ENCODE data around the gene BRD7. TPM values are rescaled to one million over a fixed set of nuclear protein-coding genes. Genes with fewer than 3 reads are reported as not detected.
A peak's percentile ranks its signal among the peaks of the same experiment; 100 is the strongest.

BRD7 gene
- polyA plus RNA-seq, 3 donors: 11.4 to 33.0 (median 21.2) TPM

GRCh38 chr16:50377001-50377400 lies 8.2 kb upstream of the BRD7 start:
- intact Hi-C loops (cut with micrococcal nuclease): loop anchor here in 1 of 2 donors (10.0 kb wide), 1 partner anchor 222 kb away; the partner anchor contains the start of gene TENT4B
- Histone ChIP-seq H3K36me3 (replicated peaks in 1 of 2; ENCODE audit: control insufficient read depth in 1 of 2, insufficient read depth in 2 of 2, low read length in 2 of 2) (no peaks in the 10 kb centered on the region), H4K20me1 (ENCODE audit: insufficient read depth, low read length) (no peaks in the 10 kb centered on the region), H3K4me1 (ENCODE audit: control insufficient read depth in 1 of 2, insufficient read depth in 2 of 2, low read length in 2 of 2) (no peaks in the 10 kb centered on the region), H3K9me3 (replicated peaks in 1 of 2; ENCODE audit: control insufficient read depth in 1 of 2, insufficient read depth in 1 of 2, low read length in 2 of 2) (no peaks in the 10 kb centered on the region), H2AFZ (ENCODE audit: insufficient read depth, low read depth, low read length, poor library complexity, severe bottlenecking) (no peak overlapping the region), H3K4me3 (replicated peaks in 1 of 3; ENCODE audit: low read depth in 2 of 3, low read length in 3 of 3) (no peak overlapping the region), H3K27ac (ENCODE audit: low read depth in 1 of 2, low read length in 2 of 2) (no peak overlapping the region), H3K79me2 (ENCODE audit: insufficient read depth, low read length) (no peaks in the 10 kb centered on the region), H3K4me2 (replicated peaks; ENCODE audit: extremely low read depth, low read length, poor library complexity, severe bottlenecking) (no peak overlapping the region), H3K27me3 (ENCODE audit: control insufficient read depth in 2 of 2, insufficient read depth in 2 of 2, low read length in 2 of 2) (no peaks in the 10 kb centered on the region), H3K9ac (ENCODE audit: insufficient read depth, low read length, poor library complexity, severe bottlenecking) (no peak overlapping the region)
- WGBS (ENCODE audit: insufficient coverage): no CpG with 5 or more reads among the region's 4 CpGs
- H3K27me3 Mint-ChIP-seq (ENCODE audit: low read depth in 3 of 3): peaks cover 2 to 8% (median 6%) of the 10 kb centered on the region in 3 donors
- H3K9me3 Mint-ChIP-seq: no peaks in the 10 kb centered on the region
- no peaks in the 10 kb centered on the region for H3K36me3 Mint-ChIP-seq
- no peak for TF ChIP-seq CTCF (IDR thresholded peaks at IDR 0.05)
- no peak overlapping the region for H3K4me3 Mint-ChIP-seq
- no peak for DNase-seq
- H3K4me1 Mint-ChIP-seq: peaks cover 5% of the 10 kb centered on the region
- H3K27ac Mint-ChIP-seq: no peak overlapping the region

GRCh38 chr16:50373780-50374179 lies 5.0 kb upstream of the BRD7 start:
- WGBS (ENCODE audit: insufficient coverage): 98% methylated on average over 9 of the region's 9 CpGs
- no peak overlapping the region for H2AFZ ChIP-seq (ENCODE audit: insufficient read depth, low read depth, low read length, poor library complexity, severe bottlenecking)
- Mint-ChIP-seq H3K27ac (peak overlapping the region in 2 of 7 donors; percentile 8 to 18), H3K4me3 (peak overlapping the region in 1 of 2 donors; percentile 0), H3K36me3 (no peaks in the 10 kb centered on the region), H3K9me3 (peaks cover 0 to 6% (median 2%) of the 10 kb centered on the region in 7 donors), H3K27me3 (ENCODE audit: low read depth in 3 of 3) (peaks cover 3 to 14% (median 6%) of the 10 kb centered on the region in 3 donors), H3K4me1 (peaks cover 9% of the 10 kb centered on the region)
- H3K27ac ChIP-seq (ENCODE audit: low read depth in 1 of 2, low read length in 2 of 2): no peak overlapping the region
- no peaks in the 10 kb centered on the region for H4K20me1 ChIP-seq (ENCODE audit: insufficient read depth, low read length)
- no peak for DNase-seq
- H3K27me3 ChIP-seq (ENCODE audit: control insufficient read depth in 2 of 2, insufficient read depth in 2 of 2, low read length in 2 of 2): no peaks in the 10 kb centered on the region
- no peaks in the 10 kb centered on the region for H3K9me3 ChIP-seq (replicated peaks in 1 of 2; ENCODE audit: control insufficient read depth in 1 of 2, insufficient read depth in 1 of 2, low read length in 2 of 2)
- H3K9ac ChIP-seq (ENCODE audit: insufficient read depth, low read length, poor library complexity, severe bottlenecking): no peak overlapping the region
- H3K36me3 ChIP-seq (replicated peaks in 1 of 2; ENCODE audit: control insufficient read depth in 1 of 2, insufficient read depth in 2 of 2, low read length in 2 of 2): no peaks in the 10 kb centered on the region
- no peaks in the 10 kb centered on the region for H3K79me2 ChIP-seq (ENCODE audit: insufficient read depth, low read length)
- no peak overlapping the region for H3K4me3 ChIP-seq (replicated peaks in 1 of 3; ENCODE audit: low read depth in 2 of 3, low read length in 3 of 3)
- intact Hi-C loops (cut with micrococcal nuclease): loop anchor here in 1 of 2 donors (10.0 kb wide), 1 partner anchor 219 kb away; the partner anchor contains the start of gene TENT4B
- H3K4me2 ChIP-seq (replicated peaks; ENCODE audit: extremely low read depth, low read length, poor library complexity, severe bottlenecking): no peak overlapping the region
- peaks cover 4 to 5% of the 10 kb centered on the region in 2 donors for H3K4me1 ChIP-seq (ENCODE audit: control insufficient read depth in 1 of 2, insufficient read depth in 2 of 2, low read length in 2 of 2)
- TF ChIP-seq CTCF (IDR thresholded peaks at IDR 0.05): no peak
